Raji (cell line): ENCODE data around the gene GBGT1.

Experiments
- POLR2A ChIP-seq: IDR thresholded peaks from 2 replicates; pipeline ENCODE4 v1.6.1; 2011; ENCODE audit warnings: low read depth, low read length, control low read depth; ENCODE audit not compliant: insufficient read depth

GBGT1 gene

GRCh38 chr9:133169102-133169501 lies 5.4 kb upstream of the GBGT1 start:
- no peak for TF ChIP-seq POLR2A

- no peak for TF ChIP-seq POLR2A
These were observed 4.7 kb upstream of the GBGT1 start for GRCh38 chr9:133168432-133168831.

- TF ChIP-seq POLR2A, result no peak
These were observed 4.1 kb upstream of the GBGT1 start for GRCh38 chr9:133167769-133168168.

GRCh38 chr9:133167096-133167730 lies 3.5 kb upstream of the GBGT1 start:
- no peak for TF ChIP-seq POLR2A

DNA sequence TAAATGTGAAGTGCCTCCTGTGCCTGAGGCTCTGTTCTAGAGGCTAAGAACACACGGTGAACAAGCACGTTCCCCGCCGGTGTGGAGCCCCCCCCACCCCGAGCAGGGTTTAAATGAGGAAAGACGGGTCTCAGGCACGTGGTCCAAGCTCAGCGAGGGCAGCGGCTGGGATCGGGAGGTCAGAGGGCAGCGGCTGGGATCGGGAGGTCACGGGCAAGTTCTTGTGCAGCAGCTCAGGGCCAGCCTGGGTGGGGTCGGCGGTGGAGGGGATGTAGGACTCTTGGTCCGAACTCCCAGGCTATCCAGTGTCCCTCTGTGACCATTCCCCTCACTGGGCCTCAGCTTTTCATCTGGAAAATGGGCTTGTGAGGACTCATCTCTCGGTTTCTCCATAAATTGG lies 2.7 kb upstream of the GBGT1 start:
- no peak for TF ChIP-seq POLR2A

DNA sequence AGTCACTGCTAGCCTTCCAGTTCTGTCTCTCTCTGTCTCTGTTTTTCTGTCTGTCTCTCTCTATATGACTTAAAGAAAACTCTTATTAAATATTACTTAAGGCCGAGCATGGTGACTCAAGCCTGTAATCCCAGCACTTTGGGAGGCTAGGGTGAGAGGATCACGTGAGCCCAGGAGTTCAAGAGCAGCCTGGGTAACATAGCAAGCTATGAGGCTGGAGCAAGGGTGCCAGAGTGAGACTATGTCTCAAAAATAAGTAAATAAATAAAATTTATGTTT lies 1.7 kb upstream of the GBGT1 start:
- TF ChIP-seq POLR2A, result no peak

- no peak for TF ChIP-seq POLR2A
These were observed 477 bp upstream of the GBGT1 start for GRCh38 chr9:133164191-133164590.

GRCh38 chr9:133162861-133163503 lies 732 bp downstream of the GBGT1 start:
- no peak for TF ChIP-seq POLR2A

DNA sequence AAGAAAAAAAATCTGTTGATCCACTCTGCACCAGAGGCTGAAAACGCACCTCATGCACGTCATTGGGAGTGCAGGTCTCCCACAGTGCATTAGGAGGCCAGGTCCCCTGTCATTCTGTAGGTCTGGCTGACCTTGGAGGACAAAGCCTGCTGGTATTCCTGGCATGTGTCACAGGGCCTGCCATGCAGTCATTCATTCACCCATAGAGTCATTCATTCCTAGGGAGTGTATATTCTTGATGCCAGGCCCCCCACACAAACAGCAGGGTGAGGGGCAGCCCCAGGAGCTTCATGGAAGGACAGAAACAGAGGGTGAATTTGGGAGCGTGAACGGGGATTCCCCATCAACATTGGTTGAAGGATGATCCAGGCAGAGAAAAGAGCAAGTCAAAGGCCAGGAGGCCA lies 2.2 kb downstream of the GBGT1 start:
- TF ChIP-seq POLR2A, result no peak

- no peak for TF ChIP-seq POLR2A
These were observed 2.8 kb downstream of the GBGT1 start for GRCh38 chr9:133160742-133161546.

- no peak for TF ChIP-seq POLR2A
These were observed 5.0 kb downstream of the GBGT1 start for GRCh38 chr9:133158695-133159094.

DNA sequence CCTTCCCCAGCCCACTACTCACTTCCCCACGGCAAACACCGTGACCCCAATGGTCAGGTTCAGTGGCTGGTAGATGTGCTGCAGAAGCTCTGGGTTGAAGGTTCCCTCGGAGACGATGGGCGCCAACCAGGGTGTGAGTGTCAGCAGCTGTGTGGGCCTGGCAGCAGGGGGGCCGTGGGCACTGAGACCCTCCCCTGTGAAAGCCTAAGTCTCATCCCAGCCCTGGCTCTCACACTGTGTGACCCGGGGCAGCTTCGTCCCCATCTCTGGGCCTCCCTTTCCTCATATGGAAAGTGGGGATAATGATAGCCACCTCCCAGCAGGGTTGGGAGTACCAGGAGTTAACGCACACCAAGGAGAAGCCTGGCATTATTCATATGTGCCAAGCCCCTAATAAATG lies 8.6 kb downstream of the GBGT1 start:
- TF ChIP-seq POLR2A, result no peak

DNA sequence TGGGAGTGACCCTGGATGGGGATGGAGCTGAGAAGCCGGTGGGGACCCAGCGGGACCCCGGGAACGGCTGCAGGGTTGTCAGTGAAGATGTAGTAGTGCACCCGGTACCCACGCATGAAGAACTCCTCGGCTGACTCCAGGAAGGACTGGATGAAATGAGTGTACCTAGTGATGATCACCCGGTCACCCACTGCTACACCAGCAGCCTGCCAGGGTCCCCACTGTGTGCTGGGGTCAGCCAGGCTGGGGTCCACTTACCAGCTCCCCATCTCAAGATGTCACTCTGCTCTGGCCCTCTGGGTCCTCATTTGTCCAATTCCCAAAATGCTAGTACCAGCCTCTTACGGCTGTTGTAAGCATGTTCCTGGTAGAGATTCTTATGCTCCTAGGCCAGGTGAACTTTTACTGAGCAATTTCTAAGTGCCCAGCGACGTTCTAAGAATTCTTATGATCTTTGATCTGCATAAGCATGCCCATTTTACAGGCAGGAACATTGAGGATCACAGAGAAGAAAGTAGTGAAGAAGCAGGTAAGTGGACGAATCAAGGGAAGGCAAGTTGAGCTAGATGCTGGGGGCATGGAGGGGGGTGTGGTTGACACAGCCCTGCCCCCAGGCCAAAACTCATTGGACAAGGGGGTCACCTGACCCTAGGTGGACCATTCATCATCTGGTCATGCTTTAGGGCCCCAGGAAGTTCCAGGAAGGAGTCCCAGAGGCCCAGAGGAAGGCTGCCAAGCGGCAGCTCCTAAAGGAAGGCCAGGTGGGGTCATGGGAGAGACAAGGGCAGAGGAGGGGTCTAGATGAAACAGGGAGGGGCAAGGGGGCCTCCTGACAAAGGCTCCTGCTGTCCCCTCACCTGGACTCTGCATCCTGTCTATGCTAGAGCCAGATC lies 9.4 kb downstream of the GBGT1 start:
- no peak for TF ChIP-seq POLR2A

- TF ChIP-seq POLR2A, result no peak
These were observed 10.3 kb downstream of the GBGT1 start for GRCh38 chr9:133153227-133154096.
